ENCODE results near the gene RIT2. TPM values are rescaled to one million over a fixed set of nuclear protein-coding genes. Genes with fewer than 3 reads are reported as not detected.

The RIT2 gene
- polyA plus RNA-seq, 1 of the 3 experiments (the other 2 are of a cell fraction) = not detected

DNA sequence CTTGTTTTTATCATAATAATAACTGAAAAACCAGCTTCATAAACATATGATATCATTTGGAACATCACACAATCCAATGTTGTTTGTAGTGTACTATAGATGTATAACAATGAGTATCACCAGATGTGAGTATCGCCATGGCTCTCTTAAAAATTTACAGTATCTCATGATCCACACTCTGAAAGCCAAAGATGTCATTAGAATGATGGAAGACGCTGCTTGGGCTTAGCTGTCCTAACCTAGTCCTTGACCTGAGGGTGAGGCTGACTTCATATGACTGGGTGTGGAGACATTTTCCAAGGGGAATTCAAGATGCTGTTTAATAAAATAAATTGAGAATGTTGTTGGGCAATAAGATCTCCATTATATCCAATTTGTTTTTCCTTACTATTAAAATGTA, 242.6 kb downstream of the RIT2 start:
- no peaks in the 10 kb centered on the region for H4K20me1 ChIP-seq (ENCODE audit: insufficient read depth)
- no peaks in the 10 kb centered on the region for H3K9me2 ChIP-seq
- no peak overlapping the region for H3K4me2 ChIP-seq
- no peaks in the 10 kb centered on the region; the same call in 1 of the 2 replicates for H3K79me2 ChIP-seq (ENCODE audit: insufficient read depth)
- TF ChIP-seq MXI1 (IDR thresholded peaks at IDR 0.05; ENCODE audit: low read depth, low read length) = no peak
- no peak for TF ChIP-seq FOSL2 (IDR thresholded peaks at IDR 0.05; ENCODE audit: borderline replicate concordance, low read depth)
- TF ChIP-seq JUND (IDR thresholded peaks at IDR 0.05) = no peak
- no peak for TF ChIP-seq EZH2phosphoT487 (IDR thresholded peaks at IDR 0.05; ENCODE audit: borderline replicate concordance, low read depth)
- TF ChIP-seq NFIC (IDR thresholded peaks at IDR 0.05; ENCODE audit: borderline replicate concordance) = no peak
- no peak for TF ChIP-seq EP300 (IDR thresholded peaks at IDR 0.05; ENCODE audit: borderline replicate concordance in 1 of 2, low read depth in 1 of 2, low read length in 1 of 2)
- no peak for TF ChIP-seq SMC3 (IDR thresholded peaks at IDR 0.05; ENCODE audit: low read depth, low read length)
- no peak for TF ChIP-seq USF1 (IDR thresholded peaks at IDR 0.05; ENCODE audit: borderline replicate concordance, low read depth)
- no peak for TF ChIP-seq REST (IDR thresholded peaks at IDR 0.05; ENCODE audit: low read depth, low read length)
- TF ChIP-seq NRF1 (IDR thresholded peaks at IDR 0.05; ENCODE audit: low read depth, low read length) = no peak
- no peak for TF ChIP-seq RFX5 (IDR thresholded peaks at IDR 0.05; ENCODE audit: low read length)
- TF ChIP-seq RAD21 (IDR thresholded peaks at IDR 0.05; ENCODE audit: low read length) = no peak
- no peak for TF ChIP-seq TEAD4 (IDR thresholded peaks at IDR 0.05; ENCODE audit: borderline replicate concordance, insufficient read depth)
- TF ChIP-seq CHD2 (IDR thresholded peaks at IDR 0.05; ENCODE audit: low read length, partially characterized antibody) = no peak
- no peak for TF ChIP-seq MAX (IDR thresholded peaks at IDR 0.05; ENCODE audit: low read depth)
- TF ChIP-seq USF2 (IDR thresholded peaks at IDR 0.05; ENCODE audit: borderline replicate concordance, low read depth, low read length) = no peak
- no peak for TF ChIP-seq TAF1 (IDR thresholded peaks at IDR 0.05; ENCODE audit: borderline replicate concordance, low read depth, low read length)
- TF ChIP-seq FOXM1 (IDR thresholded peaks at IDR 0.05; ENCODE audit: low read depth) = no peak
- no peak for TF ChIP-seq PBX3 (IDR thresholded peaks at IDR 0.05)
- no peak for TF ChIP-seq GATA2 (CRISPR knock-in tag; IDR thresholded peaks at IDR 0.05)
- no peak overlapping the region for H3K9ac ChIP-seq
- H3K4me3 ChIP-seq (ENCODE audit: low read depth in 2 of 2, low read length in 1 of 2) = no peak overlapping the region
- CTCF ChIA-PET = no interaction called here
- H2AFZ ChIP-seq (ENCODE audit: low read depth) = no peak overlapping the region
- no peaks in the 10 kb centered on the region for H3F3A ChIP-seq (replicated peaks; ENCODE audit: insufficient read depth)
- H3K27ac ChIP-seq (ENCODE audit: low read depth in 2 of 2, low read length in 1 of 2) = no peak overlapping the region
- no peaks in the 10 kb centered on the region for H3K27me3 ChIP-seq (ENCODE audit: insufficient read depth)
- no peak for DNase-seq
- no peaks in the 10 kb centered on the region for H3K9me3 ChIP-seq
- POLR2A ChIA-PET = no interaction called here
- no peaks in the 10 kb centered on the region for H3K4me1 ChIP-seq (ENCODE audit: control insufficient read depth in 1 of 2, insufficient read depth in 2 of 2, low read depth in 1 of 2, low read length in 1 of 2)
- H3K36me3 ChIP-seq (replicated peaks in 1 of 2; ENCODE audit: control insufficient read depth in 1 of 2, insufficient read depth in 2 of 2, low read length in 1 of 2) = no peaks in the 10 kb centered on the region
- 45% methylated on average over 2 of the region's 2 CpGs for WGBS (ENCODE audit: low lambda C conversion rate)
